Measurements from ENCODE around the gene TREM2.
"Not testable (repeated sequence)": the region's sequence is repeated elsewhere in the genome, so short reads cannot be mapped to it uniquely, and the experiment has no call there.

Gene TREM2

GRCh38 chr6:41153992-41154625 lies 8.8 kb downstream of the TREM2 start, which contains the start of gene TREML1:
TREML1 (minus strand) TSS chr6:41154347; CDS start chr6:41154288, 59 bp downstream.
- no peak for DNase-seq

- no peak for DNase-seq
Observed at GRCh38 chr6:41153451-41153850, 9.5 kb downstream of the TREM2 start.

- no peak for DNase-seq
Observed at GRCh38 chr6:41150671-41151070, 12.2 kb downstream of the TREM2 start.

- no peak for DNase-seq
Observed at GRCh38 chr6:41147917-41148316, 15.0 kb downstream of the TREM2 start.

GRCh38 chr6:41136911-41137310 lies 26.0 kb downstream of the TREM2 start:
- DNase-seq = no peak

DNA sequence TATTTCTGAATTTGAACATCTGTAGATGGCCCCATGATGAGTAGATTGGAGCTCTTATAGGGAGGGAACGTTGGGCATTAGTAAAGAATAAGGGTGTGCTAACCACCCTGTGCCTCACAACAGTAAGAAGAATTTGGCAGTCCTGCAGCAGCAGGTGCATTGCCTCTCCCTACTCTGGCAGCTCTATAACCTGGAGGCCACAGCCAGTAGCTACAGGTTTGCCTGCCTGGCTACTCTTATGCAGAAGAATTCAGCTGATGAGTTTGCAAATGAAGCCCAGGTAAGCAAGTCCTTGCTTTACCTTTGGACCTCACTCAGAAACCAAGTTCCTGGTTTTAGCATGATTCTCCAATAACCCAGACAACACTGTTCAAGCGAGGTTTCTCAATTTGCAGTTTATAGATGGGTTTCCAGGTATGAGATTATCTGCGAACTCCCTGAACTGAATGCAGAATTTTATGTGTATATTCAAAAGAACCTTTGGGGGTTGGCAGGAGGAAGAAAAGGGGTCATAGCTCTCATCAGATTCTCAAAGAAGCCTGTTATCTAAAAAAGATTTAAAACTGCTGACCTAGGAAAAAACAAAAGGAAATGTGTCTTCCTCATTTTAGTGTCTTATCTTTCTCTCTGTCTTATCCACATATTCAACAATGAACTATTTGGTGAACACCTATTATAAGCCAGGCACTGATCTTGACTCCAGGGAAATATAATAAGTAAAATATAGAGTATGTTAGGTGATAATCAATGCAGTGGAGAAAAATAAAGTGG lies 27.7 kb downstream of the TREM2 start:
- DNase-seq = no peak

GRCh38 chr6:41132254-41132653 lies 30.7 kb downstream of the TREM2 start:
- DNase-seq = no peak

DNA sequence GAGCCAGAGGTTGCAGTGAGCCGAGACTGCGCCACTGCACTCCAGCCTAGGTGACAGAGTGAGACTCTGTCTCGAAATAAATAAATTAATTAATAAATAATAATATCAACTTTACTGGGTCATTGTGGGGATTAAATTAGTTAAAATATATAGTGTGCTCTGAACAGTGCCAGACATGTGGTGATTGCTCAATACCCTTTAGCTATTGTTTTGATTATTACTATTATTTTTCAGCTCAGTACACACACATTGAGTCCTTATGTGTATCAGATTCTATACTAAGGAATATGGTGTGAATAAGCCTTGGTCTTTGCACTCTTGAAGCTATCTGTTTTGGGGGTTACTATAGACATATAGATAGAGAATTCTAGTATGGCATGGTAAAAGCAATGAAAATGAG lies 37.6 kb downstream of the TREM2 start:
- no peak for DNase-seq

- DNase-seq = no peak
Observed at GRCh38 chr6:41122918-41123317, 40.0 kb downstream of the TREM2 start.

GRCh38 chr6:41122373-41122772 lies 40.5 kb downstream of the TREM2 start:
- DNase-seq = no peak

DNA sequence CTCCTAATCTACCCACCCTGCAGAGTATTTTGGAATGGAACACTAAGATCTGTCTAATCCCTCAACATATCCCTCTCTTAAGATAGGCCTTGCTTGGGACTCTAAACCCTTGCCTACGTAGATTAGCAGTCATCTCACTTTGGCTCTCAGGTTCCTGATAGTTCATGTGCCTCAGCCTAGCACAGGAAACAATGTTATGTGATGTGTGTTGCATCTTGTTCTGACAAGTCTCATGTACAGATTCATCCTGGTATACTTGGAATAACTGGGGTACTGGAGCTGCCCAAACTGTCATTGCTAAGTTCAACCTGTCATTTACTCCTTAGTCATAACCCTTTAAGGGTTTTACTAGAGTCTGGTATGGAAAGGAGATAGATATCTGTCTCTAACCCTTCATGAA lies 42.9 kb downstream of the TREM2 start:
- DNase-seq = no peak

- no peak for DNase-seq
Observed at GRCh38 chr6:41119508-41119907, 43.4 kb downstream of the TREM2 start.

GRCh38 chr6:41115027-41115426 lies 47.9 kb downstream of the TREM2 start:
- not testable (repeated sequence) for DNase-seq

- no peak for DNase-seq
Observed at GRCh38 chr6:41111017-41111416, 51.9 kb downstream of the TREM2 start.
